Kidney capillary endothelial cell (primary cell): ENCODE results near the gene TTC31.

Source experiments
- DNase-seq: peaks from one replicate; pipeline ENCODE4 v3.0.0-alpha.2; 2018; ENCODE audit warnings: low spot score

The TTC31 gene

GRCh38 chr2:74526649-74527230 is 43.9 kb downstream of the TTC31 start:
- no peak for DNase-seq

- no peak for DNase-seq
Observed at GRCh38 chr2:74527741-74528140, 44.9 kb downstream of the TTC31 start.

GRCh38 chr2:74528600-74529356 is 45.9 kb downstream of the TTC31 start:
- DNase-seq = no peak

- DNase-seq = peak; percentile 95
Observed at GRCh38 chr2:74529357-74530238, 46.7 kb downstream of the TTC31 start, which contains the start of the genes AUP1 and HTRA2. TSS of gene AUP1 (minus strand) at chr2:74529706. CDS start at chr2:74529629, 77 bp downstream. TSS of gene HTRA2 (plus strand) at chr2:74529933. CDS start at chr2:74530007, 74 bp downstream.

GRCh38 chr2:74530239-74531187 is 47.6 kb downstream of the TTC31 start:
- DNase-seq = peak; percentile 42

GRCh38 chr2:74531666-74532065 is 48.8 kb downstream of the TTC31 start:
- DNase-seq = no peak

GRCh38 chr2:74532222-74532621 is 49.3 kb downstream of the TTC31 start:
- peak; percentile 40 for DNase-seq

GRCh38 chr2:74533464-74533863 is 50.6 kb downstream of the TTC31 start:
- DNase-seq = no peak

- DNase-seq = no peak
Observed at GRCh38 chr2:74534411-74534810, 51.5 kb downstream of the TTC31 start.

- no peak for DNase-seq
Observed at GRCh38 chr2:74535440-74535965, 52.6 kb downstream of the TTC31 start.

GRCh38 chr2:74536166-74536950 is 53.5 kb downstream of the TTC31 start:
- DNase-seq = no peak

GRCh38 chr2:74537140-74537539 is 54.3 kb downstream of the TTC31 start:
- DNase-seq = no peak

GRCh38 chr2:74538881-74539339 is 56.0 kb downstream of the TTC31 start:
- DNase-seq = no peak

- no peak for DNase-seq
Observed at GRCh38 chr2:74540291-74540690, 57.4 kb downstream of the TTC31 start.

GRCh38 chr2:74542978-74543377 is 60.1 kb downstream of the TTC31 start:
- no peak for DNase-seq
